ENCODE data around the gene SMAD9.

SMAD9 gene

GRCh38 chr13:36875431-36875830, 44.6 kb downstream of the SMAD9 start:
- no peak for TF ChIP-seq CTCF (conservative IDR thresholded peaks at IDR 0.05; ENCODE audit: low read depth, low read length)
- Histone ChIP-seq H3K4me3 (IDR thresholded peaks at IDR 0.05; ENCODE audit: insufficient read depth, low read depth, low read length) (no peak overlapping the region), H3K9ac (no peak overlapping the region), H3K4me2 (no peak overlapping the region), H2AFZ (ENCODE audit: low read depth) (no peak overlapping the region), H3K79me2 (ENCODE audit: insufficient read depth, low read depth) (no peaks in the 10 kb centered on the region), H3K27me3 (ENCODE audit: insufficient read depth, low read depth) (no peaks in the 10 kb centered on the region), H4K20me1 (ENCODE audit: insufficient read depth) (no peaks in the 10 kb centered on the region), H3K36me3 (ENCODE audit: insufficient read depth) (no peaks in the 10 kb centered on the region), H3K4me1 (ENCODE audit: low read depth, poor library complexity, severe bottlenecking) (no peaks in the 10 kb centered on the region), H3K27ac (no peak overlapping the region)

- Histone ChIP-seq H3K27ac (no peak overlapping the region), H3K36me3 (ENCODE audit: insufficient read depth) (no peaks in the 10 kb centered on the region), H2AFZ (ENCODE audit: low read depth) (no peak overlapping the region), H3K4me3 (IDR thresholded peaks at IDR 0.05; ENCODE audit: insufficient read depth, low read depth, low read length) (no peak overlapping the region), H3K4me2 (no peak overlapping the region), H3K79me2 (ENCODE audit: insufficient read depth, low read depth) (no peaks in the 10 kb centered on the region), H3K4me1 (ENCODE audit: low read depth, poor library complexity, severe bottlenecking) (no peaks in the 10 kb centered on the region), H3K9ac (no peak overlapping the region), H4K20me1 (ENCODE audit: insufficient read depth) (no peaks in the 10 kb centered on the region), H3K27me3 (ENCODE audit: insufficient read depth, low read depth) (no peaks in the 10 kb centered on the region)
- TF ChIP-seq CTCF (conservative IDR thresholded peaks at IDR 0.05; ENCODE audit: low read depth, low read length) = no peak
These were observed 47.4 kb downstream of the SMAD9 start for GRCh38 chr13:36872621-36873020.

- H4K20me1 ChIP-seq (ENCODE audit: insufficient read depth) = no peaks in the 10 kb centered on the region
- no peak overlapping the region for H3K27ac ChIP-seq
- no peak overlapping the region for H3K4me3 ChIP-seq (IDR thresholded peaks at IDR 0.05; ENCODE audit: insufficient read depth, low read depth, low read length)
- H3K9ac ChIP-seq = no peak overlapping the region
- no peaks in the 10 kb centered on the region for H3K79me2 ChIP-seq (ENCODE audit: insufficient read depth, low read depth)
- H3K4me1 ChIP-seq (ENCODE audit: low read depth, poor library complexity, severe bottlenecking) = no peaks in the 10 kb centered on the region
- H3K4me2 ChIP-seq = no peak overlapping the region
- TF ChIP-seq CTCF (conservative IDR thresholded peaks at IDR 0.05; ENCODE audit: low read depth, low read length) = no peak
- no peaks in the 10 kb centered on the region for H3K27me3 ChIP-seq (ENCODE audit: insufficient read depth, low read depth)
- H3K36me3 ChIP-seq (ENCODE audit: insufficient read depth) = no peaks in the 10 kb centered on the region
- no peak overlapping the region for H2AFZ ChIP-seq (ENCODE audit: low read depth)
These were observed 49.9 kb downstream of the SMAD9 start for GRCh38 chr13:36870050-36870692.

GRCh38 chr13:36866232-36866631, 53.8 kb downstream of the SMAD9 start:
- H2AFZ ChIP-seq (ENCODE audit: low read depth) = no peak overlapping the region
- H3K9ac ChIP-seq = no peak overlapping the region
- H3K4me3 ChIP-seq (IDR thresholded peaks at IDR 0.05; ENCODE audit: insufficient read depth, low read depth, low read length) = no peak overlapping the region
- TF ChIP-seq CTCF (conservative IDR thresholded peaks at IDR 0.05; ENCODE audit: low read depth, low read length) = no peak
- no peaks in the 10 kb centered on the region for H3K79me2 ChIP-seq (ENCODE audit: insufficient read depth, low read depth)
- H4K20me1 ChIP-seq (ENCODE audit: insufficient read depth) = no peaks in the 10 kb centered on the region
- no peak overlapping the region for H3K4me2 ChIP-seq
- no peaks in the 10 kb centered on the region for H3K27me3 ChIP-seq (ENCODE audit: insufficient read depth, low read depth)
- H3K4me1 ChIP-seq (ENCODE audit: low read depth, poor library complexity, severe bottlenecking) = no peaks in the 10 kb centered on the region
- H3K36me3 ChIP-seq (ENCODE audit: insufficient read depth) = no peaks in the 10 kb centered on the region
- H3K27ac ChIP-seq = no peak overlapping the region
